ENCODE measurements around the gene RND3. TPM values are rescaled to one million over a fixed set of nuclear protein-coding genes. Genes with fewer than 3 reads are reported as not detected.

Gene RND3
- total RNA-seq, 3 donors from 2014 or later = 42.2 to 80.1 (median 57.5) TPM

DNA sequence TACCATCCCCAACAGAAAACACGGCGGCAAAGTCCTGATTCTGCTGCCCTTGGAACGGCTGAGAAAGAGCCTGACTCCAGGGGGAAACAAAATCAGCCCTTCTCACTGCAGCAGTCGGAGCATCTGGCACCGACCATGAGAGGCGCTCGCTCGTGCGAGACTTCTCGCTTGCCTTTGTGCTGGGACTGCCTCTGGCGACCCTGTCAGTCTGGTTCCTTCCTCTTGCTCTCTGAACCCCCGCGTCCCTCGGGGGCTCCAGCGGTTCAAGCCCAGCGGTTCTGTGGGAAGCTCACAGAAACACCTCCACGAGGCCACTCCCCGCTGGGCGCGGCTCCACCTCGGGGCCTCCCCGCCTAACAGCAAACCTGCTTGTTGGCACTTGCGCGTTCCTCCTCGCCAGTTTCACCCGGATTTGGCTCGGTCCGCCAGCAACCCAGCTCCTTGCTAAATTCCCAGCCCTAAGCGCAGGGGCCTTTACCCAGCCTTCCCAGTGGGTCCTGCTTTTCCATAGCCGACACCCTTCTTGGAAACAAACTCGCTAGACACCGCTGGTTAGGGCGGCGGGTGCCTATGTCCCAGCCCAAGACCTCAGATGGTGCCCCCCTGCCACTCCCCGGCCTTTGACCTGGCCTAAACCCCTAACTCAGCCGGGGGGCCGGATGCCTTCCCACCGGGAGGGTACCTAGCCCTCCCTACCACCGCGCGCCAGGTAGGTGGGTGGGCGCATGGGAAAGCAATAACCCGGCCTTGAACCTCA, 2.2 kb downstream of the RND3 start:
- Histone ChIP-seq H3K9me3 (no peaks in the 10 kb centered on the region), H3K4me1 (ENCODE audit: low read depth) (peaks cover 32% of the 10 kb centered on the region), H3K36me3 (ENCODE audit: low read depth) (no peaks in the 10 kb centered on the region), H3K4me3 (peak overlapping the region; percentile 74)
- TF ChIP-seq, protein P1, sequence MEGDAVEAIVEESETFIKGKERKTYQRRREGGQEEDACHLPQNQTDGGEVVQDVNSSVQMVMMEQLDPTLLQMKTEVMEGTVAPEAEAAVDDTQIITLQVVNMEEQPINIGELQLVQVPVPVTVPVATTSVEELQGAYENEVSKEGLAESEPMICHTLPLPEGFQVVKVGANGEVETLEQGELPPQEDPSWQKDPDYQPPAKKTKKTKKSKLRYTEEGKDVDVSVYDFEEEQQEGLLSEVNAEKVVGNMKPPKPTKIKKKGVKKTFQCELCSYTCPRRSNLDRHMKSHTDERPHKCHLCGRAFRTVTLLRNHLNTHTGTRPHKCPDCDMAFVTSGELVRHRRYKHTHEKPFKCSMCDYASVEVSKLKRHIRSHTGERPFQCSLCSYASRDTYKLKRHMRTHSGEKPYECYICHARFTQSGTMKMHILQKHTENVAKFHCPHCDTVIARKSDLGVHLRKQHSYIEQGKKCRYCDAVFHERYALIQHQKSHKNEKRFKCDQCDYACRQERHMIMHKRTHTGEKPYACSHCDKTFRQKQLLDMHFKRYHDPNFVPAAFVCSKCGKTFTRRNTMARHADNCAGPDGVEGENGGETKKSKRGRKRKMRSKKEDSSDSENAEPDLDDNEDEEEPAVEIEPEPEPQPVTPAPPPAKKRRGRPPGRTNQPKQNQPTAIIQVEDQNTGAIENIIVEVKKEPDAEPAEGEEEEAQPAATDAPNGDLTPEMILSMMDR (IDR thresholded peaks at IDR 0.05) = no peak
- DNase-seq (peak; percentile 92 to 93 (median 92)), ATAC-seq (peak; percentile 74)
- intact Hi-C loops (cut with DNase I, micrococcal nuclease) = loop anchor here in 1 of 2 donors (10.0 kb wide), 1 partner anchor 890 kb away; no protein-coding TSS in a partner anchor

DNA sequence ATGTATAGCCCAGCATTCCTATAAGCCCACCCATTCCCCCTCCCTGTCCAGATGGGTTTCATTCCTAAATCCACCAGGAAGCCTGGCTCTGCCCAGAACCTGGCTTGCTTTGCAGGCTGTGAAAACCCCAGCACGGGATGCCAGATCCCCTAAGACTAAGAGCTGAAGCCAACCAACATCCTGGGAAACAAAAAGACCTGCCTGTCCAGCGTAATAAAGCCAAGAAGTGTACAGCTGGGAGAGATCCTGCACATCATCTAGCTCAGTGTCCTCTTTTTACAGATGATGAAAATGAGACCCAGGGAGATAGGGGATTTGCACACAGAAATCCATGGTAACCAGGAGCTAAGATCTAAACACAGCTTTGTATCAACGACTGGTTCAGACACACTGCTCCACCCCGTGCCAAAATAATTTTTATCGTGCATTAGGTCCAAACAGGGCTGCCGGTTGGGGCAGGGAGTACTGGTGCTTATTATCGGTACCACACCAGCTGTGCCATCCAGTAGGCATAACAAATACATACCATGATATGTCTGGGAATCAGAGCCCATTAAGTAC, 2.9 kb downstream of the RND3 start:
- intact Hi-C loops (cut with DNase I, micrococcal nuclease) = loop anchor here in 1 of 2 donors (10.0 kb wide), 1 partner anchor 890 kb away; no protein-coding TSS in a partner anchor
- no peak for ATAC-seq
- TF ChIP-seq, protein P1 (IDR thresholded peaks at IDR 0.05) = no peak
- Histone ChIP-seq H3K4me1 (ENCODE audit: low read depth) (peaks cover 38% of the 10 kb centered on the region), H3K4me3 (no peak overlapping the region), H3K36me3 (ENCODE audit: low read depth) (no peaks in the 10 kb centered on the region), H3K9me3 (no peaks in the 10 kb centered on the region)
- peak in 2 of 3 donors; percentile 22 to 27 for DNase-seq

DNA sequence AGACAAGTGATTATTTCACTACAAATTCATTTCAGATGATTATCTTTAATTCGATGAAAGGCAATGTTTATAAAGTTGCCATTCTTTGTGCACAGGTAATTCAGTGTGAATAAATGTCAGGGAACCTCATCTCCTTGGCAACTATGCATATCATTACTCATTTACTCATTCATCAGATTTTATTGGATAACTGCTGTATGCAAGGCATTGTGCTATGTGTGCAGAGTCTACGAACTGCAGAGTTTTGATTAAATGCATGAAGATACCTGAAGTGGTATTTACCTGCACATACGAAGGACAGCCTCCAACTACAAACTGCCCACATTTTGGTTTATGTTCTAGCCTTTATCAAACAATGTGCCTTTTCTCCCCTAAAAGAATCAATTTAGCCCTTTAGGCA, 3.5 kb downstream of the RND3 start:
- Histone ChIP-seq H3K4me1 (ENCODE audit: low read depth) (peaks cover 38% of the 10 kb centered on the region), H3K36me3 (ENCODE audit: low read depth) (no peaks in the 10 kb centered on the region), H3K4me3 (no peak overlapping the region), H3K9me3 (no peaks in the 10 kb centered on the region)
- intact Hi-C loops (cut with DNase I, micrococcal nuclease) = loop anchor here in 1 of 2 donors (10.0 kb wide), 1 partner anchor 889 kb away; no protein-coding TSS in a partner anchor
- TF ChIP-seq, protein P1 (IDR thresholded peaks at IDR 0.05) = no peak
- no peak for DNase-seq
- ATAC-seq = peak; percentile 42

DNA sequence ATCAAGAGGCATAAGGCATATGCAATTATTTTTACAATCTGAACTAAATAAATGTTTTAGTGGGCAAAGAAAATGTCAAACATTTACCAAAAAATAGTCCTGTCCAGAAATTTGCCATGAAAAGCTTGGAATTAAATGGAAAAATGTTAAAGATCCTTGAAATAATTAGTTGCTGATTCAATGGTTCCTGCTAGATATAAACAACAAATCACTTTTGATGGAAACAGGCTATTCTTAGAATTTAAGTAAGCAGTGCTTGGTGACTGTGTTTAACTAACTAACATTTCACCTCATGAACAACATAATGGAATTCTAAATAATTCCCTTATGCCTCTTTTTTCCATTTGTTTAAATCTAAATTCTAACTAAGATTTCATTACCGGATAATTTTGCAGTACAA, 3.9 kb downstream of the RND3 start:
- TF ChIP-seq, protein P1 (IDR thresholded peaks at IDR 0.05) = no peak
- peaks cover 43% of the 10 kb centered on the region for H3K4me1 ChIP-seq (ENCODE audit: low read depth)
- ATAC-seq (no peak), DNase-seq (no peak)
- no peaks in the 10 kb centered on the region for H3K9me3 ChIP-seq
- intact Hi-C loops (cut with DNase I, micrococcal nuclease) = loop anchor here in 1 of 2 donors (10.0 kb wide), 1 partner anchor 889 kb away; no protein-coding TSS in a partner anchor
- no peak overlapping the region for H3K4me3 ChIP-seq
- no peaks in the 10 kb centered on the region for H3K36me3 ChIP-seq (ENCODE audit: low read depth)

DNA sequence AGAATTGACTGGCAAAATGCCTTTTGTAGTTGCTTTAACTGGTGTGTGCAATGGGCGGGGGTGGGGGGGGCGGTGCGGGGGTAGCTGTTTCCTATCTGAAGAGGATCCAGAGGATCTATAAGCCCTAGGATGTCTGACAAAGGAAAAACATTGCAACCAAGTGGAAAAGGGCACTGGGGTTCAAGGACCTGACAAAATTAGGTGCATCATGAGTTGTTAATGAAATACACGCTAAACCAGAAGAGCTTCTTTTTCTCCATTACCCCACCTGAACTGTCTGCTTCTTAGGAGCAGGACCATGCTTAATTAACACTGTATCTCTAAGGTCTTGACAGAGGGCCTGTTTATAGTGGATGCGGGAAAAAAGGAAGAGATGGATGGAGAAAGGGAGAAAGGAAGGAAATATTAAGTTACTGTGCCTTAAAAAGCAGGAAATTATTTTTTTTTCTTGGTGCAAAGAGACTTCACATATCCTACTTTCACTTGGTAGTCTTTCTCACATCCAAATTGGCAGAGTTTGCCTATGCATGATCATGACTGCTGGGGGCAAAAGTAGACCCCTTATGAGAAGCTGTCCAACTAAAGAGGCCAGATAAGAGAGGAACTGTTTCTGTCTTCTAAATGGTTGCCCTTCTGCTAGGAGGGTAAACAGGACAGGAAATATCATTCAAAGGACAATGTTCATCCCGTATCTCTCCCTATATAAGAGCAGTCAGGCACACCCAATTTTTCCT, 4.6 kb downstream of the RND3 start:
- DNase-seq = no peak
- TF ChIP-seq, protein P1 (IDR thresholded peaks at IDR 0.05) = no peak
- ATAC-seq = no peak
- Histone ChIP-seq H3K9me3 (no peaks in the 10 kb centered on the region), H3K36me3 (ENCODE audit: low read depth) (no peaks in the 10 kb centered on the region), H3K4me3 (no peak overlapping the region), H3K4me1 (ENCODE audit: low read depth) (peaks cover 47% of the 10 kb centered on the region)
- intact Hi-C loops (cut with DNase I, micrococcal nuclease) = loop anchor here in 1 of 2 donors (10.0 kb wide), 1 partner anchor 888 kb away; no protein-coding TSS in a partner anchor

Data from mucosa of descending colon (tissue), 3 donors.